Skeletal muscle tissue (tissue), 4 donors: ENCODE results near the gene RALY. TPM values are rescaled to one million over a fixed set of nuclear protein-coding genes. Genes with fewer than 3 reads are reported as not detected.

Experiments
- H3K27ac ChIP-seq: one replicate; pipeline ENCODE4 v1.7.0; 2013; ENCODE audit warnings: mild to moderate bottlenecking, low read depth, low read length, inconsistent platforms
- H3K27me3 ChIP-seq, 3 donors: one replicate each; pipeline ENCODE4 v1.7.0; 2013; ENCODE audit warnings: low read length in 3 of 3; ENCODE audit not compliant: control insufficient read depth in 3 of 3, insufficient read depth in 3 of 3
- H3K36me3 ChIP-seq, 3 donors: one replicate each; pipeline ENCODE4 v1.7.0; 2013; ENCODE audit warnings: low read length in 3 of 3; ENCODE audit not compliant: control insufficient read depth in 3 of 3, insufficient read depth in 3 of 3
- H3K4me1 ChIP-seq, 3 donors: one replicate each; pipeline ENCODE4 v1.7.0; 2013; ENCODE audit warnings: low read length in 3 of 3, mild to moderate bottlenecking in 3 of 3; ENCODE audit not compliant: control insufficient read depth in 3 of 3, insufficient read depth in 3 of 3
- H3K4me3 ChIP-seq, 3 donors: one replicate each; pipeline ENCODE4 v1.7.0; 2013; ENCODE audit warnings: low read length in 3 of 3
- H3K9ac ChIP-seq, 3 donors: one replicate each; pipeline ENCODE4 v1.7.0; 2013; ENCODE audit warnings: low read length in 3 of 3, mild to moderate bottlenecking in 3 of 3, moderate library complexity in 2 of 3, low read depth in 1 of 3
- H3K9me3 ChIP-seq, 3 donors: one replicate each; pipeline ENCODE4 v1.7.0; 2013; ENCODE audit warnings: low read length in 3 of 3; ENCODE audit not compliant: control insufficient read depth in 3 of 3
- total RNA-seq: library from RNA; depleted of rRNA; stranded (reverse); fragments of >200 nt; gene quantifications from one replicate; pipeline ENCODE4 v1.2.3, GENCODE V29; 2014
- donor health status: Osteomylitis.

Gene RALY
- 52.2 TPM for total RNA-seq

GRCh38 chr20:33993576-33994221, at the start of gene RALY:
RALY (plus strand) TSS chr20:33993911; CDS start chr20:34072075, 78,164 bp downstream.
- H3K9me3 ChIP-seq = no peaks in the 10 kb centered on the region
- peaks cover 42 to 50% (median 49%) of the 10 kb centered on the region in 3 donors for H3K4me1 ChIP-seq
- no peaks in the 10 kb centered on the region for H3K36me3 ChIP-seq
- peak within 1 kb of the TSS; percentile 86 to 96 (median 93) for H3K4me3 ChIP-seq
- H3K27ac ChIP-seq = peak within 1 kb of the TSS; percentile 98
- peak within 1 kb of the TSS; percentile 81 to 94 (median 92) for H3K9ac ChIP-seq
- H3K27me3 ChIP-seq = no peaks in the 10 kb centered on the region

- Histone ChIP-seq H3K36me3 (no peaks in the 10 kb centered on the region), H3K9me3 (peaks cover 7 to 16% (median 10%) of the 10 kb centered on the region in 3 donors), H3K4me3 (no peak overlapping the region), H3K27me3 (no peaks in the 10 kb centered on the region), H3K27ac (no peak overlapping the region), H3K9ac (no peak overlapping the region), H3K4me1 (no peaks in the 10 kb centered on the region)
Measured at GRCh38 chr20:33944914-33945313, 48.8 kb upstream of the RALY start.

- Histone ChIP-seq H3K36me3 (no peaks in the 10 kb centered on the region), H3K27ac (no peak overlapping the region), H3K27me3 (no peaks in the 10 kb centered on the region), H3K4me3 (no peak overlapping the region), H3K4me1 (no peaks in the 10 kb centered on the region), H3K9me3 (peaks cover 7 to 16% (median 10%) of the 10 kb centered on the region in 3 donors), H3K9ac (no peak overlapping the region)
Measured at GRCh38 chr20:33945391-33946081, 48.2 kb upstream of the RALY start.

GRCh38 chr20:33947709-33948295, 45.9 kb upstream of the RALY start:
- Histone ChIP-seq H3K9ac (no peak overlapping the region), H3K9me3 (peaks cover 7 to 16% (median 10%) of the 10 kb centered on the region in 3 donors), H3K27me3 (no peaks in the 10 kb centered on the region), H3K4me1 (no peaks in the 10 kb centered on the region), H3K4me3 (no peak overlapping the region), H3K27ac (no peak overlapping the region), H3K36me3 (no peaks in the 10 kb centered on the region)

GRCh38 chr20:33948480-33948879, 45.2 kb upstream of the RALY start:
- H3K36me3 ChIP-seq = no peaks in the 10 kb centered on the region
- no peaks in the 10 kb centered on the region for H3K27me3 ChIP-seq
- no peak overlapping the region for H3K4me3 ChIP-seq
- H3K27ac ChIP-seq = no peak overlapping the region
- H3K4me1 ChIP-seq = no peaks in the 10 kb centered on the region
- peaks cover 7 to 16% (median 10%) of the 10 kb centered on the region in 3 donors for H3K9me3 ChIP-seq
- H3K9ac ChIP-seq = no peak overlapping the region

GRCh38 chr20:33951171-33951570, 42.5 kb upstream of the RALY start:
- Histone ChIP-seq H3K9ac (no peak overlapping the region), H3K27ac (no peak overlapping the region), H3K36me3 (no peaks in the 10 kb centered on the region), H3K4me3 (no peak overlapping the region), H3K27me3 (no peaks in the 10 kb centered on the region), H3K9me3 (peaks cover 7 to 16% (median 10%) of the 10 kb centered on the region in 3 donors), H3K4me1 (no peaks in the 10 kb centered on the region)

- H3K36me3 ChIP-seq = no peaks in the 10 kb centered on the region
- no peak overlapping the region for H3K27ac ChIP-seq
- no peak overlapping the region for H3K4me3 ChIP-seq
- peaks cover 0 to 2% (median 0%) of the 10 kb centered on the region in 3 donors for H3K9me3 ChIP-seq
- no peaks in the 10 kb centered on the region for H3K4me1 ChIP-seq
- no peak overlapping the region for H3K9ac ChIP-seq
- H3K27me3 ChIP-seq = no peaks in the 10 kb centered on the region
Measured at GRCh38 chr20:33954504-33954903, 39.2 kb upstream of the RALY start.

GRCh38 chr20:33963751-33964150, 30.0 kb upstream of the RALY start:
- Histone ChIP-seq H3K4me1 (peaks cover 9 to 12% (median 12%) of the 10 kb centered on the region in 3 donors), H3K4me3 (no peak overlapping the region), H3K9ac (no peak overlapping the region), H3K9me3 (no peaks in the 10 kb centered on the region), H3K27me3 (no peaks in the 10 kb centered on the region), H3K36me3 (no peaks in the 10 kb centered on the region), H3K27ac (no peak overlapping the region)

GRCh38 chr20:33964441-33964840, 29.3 kb upstream of the RALY start:
- Histone ChIP-seq H3K4me1 (peaks cover 9 to 12% (median 12%) of the 10 kb centered on the region in 3 donors), H3K4me3 (no peak overlapping the region), H3K27ac (no peak overlapping the region), H3K9me3 (no peaks in the 10 kb centered on the region), H3K9ac (no peak overlapping the region), H3K36me3 (no peaks in the 10 kb centered on the region), H3K27me3 (no peaks in the 10 kb centered on the region)

- no peak overlapping the region for H3K4me3 ChIP-seq
- H3K9me3 ChIP-seq = no peaks in the 10 kb centered on the region
- peaks cover 9 to 12% (median 12%) of the 10 kb centered on the region in 3 donors for H3K4me1 ChIP-seq
- no peak overlapping the region for H3K27ac ChIP-seq
- no peaks in the 10 kb centered on the region for H3K36me3 ChIP-seq
- no peak overlapping the region for H3K9ac ChIP-seq
- no peaks in the 10 kb centered on the region for H3K27me3 ChIP-seq
Measured at GRCh38 chr20:33967126-33967525, 26.6 kb upstream of the RALY start.
